ENCODE results near the gene ZBTB7C.

DNA sequence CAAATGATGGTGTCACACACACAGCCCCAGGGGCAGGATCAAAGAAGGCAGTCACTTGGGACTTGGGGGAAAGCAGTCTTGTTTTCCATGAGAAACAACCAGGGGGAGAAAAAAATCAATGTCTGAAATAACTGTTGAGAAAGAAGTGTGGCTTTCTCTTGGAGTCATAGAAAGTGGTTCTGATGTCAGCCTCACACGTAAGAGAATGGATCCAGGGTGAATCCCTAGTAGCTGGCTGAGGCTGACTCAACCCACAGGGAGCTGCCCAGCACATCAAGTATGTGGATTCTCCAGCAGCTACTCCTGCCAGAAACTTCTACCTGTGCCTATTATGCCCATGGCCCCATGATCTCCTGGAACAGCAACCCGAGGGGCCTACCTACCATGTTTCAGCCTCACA lies 33.6 kb upstream of the ZBTB7C start:
- TF ChIP-seq POLR2A (IDR thresholded peaks at IDR 0.05; ENCODE audit: low read depth, low read length): no peak
- no peak for TF ChIP-seq POLR2AphosphoS5 (IDR thresholded peaks at IDR 0.05; ENCODE audit: low read depth, low read length)
- no peak for TF ChIP-seq TAF1 (IDR thresholded peaks at IDR 0.05; ENCODE audit: low read depth, low read length)
- no peak for TF ChIP-seq PAX5 (IDR thresholded peaks at IDR 0.05; ENCODE audit: insufficient read depth, low read length, severe bottlenecking)
- TF ChIP-seq POU2F2 (IDR thresholded peaks at IDR 0.05; ENCODE audit: low read depth, low read length): no peak
- TF ChIP-seq SPI1 (IDR thresholded peaks at IDR 0.05; ENCODE audit: low read depth, low read length): no peak

Measured in GM12891 (cell line).